Stimulated activated CD4-positive, alpha-beta T cell treated with anti-CD3 and anti-CD28 coated beads, Interleukin-2, amount 100 ng/mL, for 24 hours (primary cell): ENCODE measurements around the gene GOLGA8K.
"Not testable (repeated sequence)": the region's sequence is repeated elsewhere in the genome, so short reads cannot be mapped to it uniquely, and the experiment has no call there.

Experiments used
- DNase-seq, 2 donors: peaks; one replicate each; pipeline ENCODE4 v3.0.0-alpha.2; 2020

GOLGA8K gene, protein sequence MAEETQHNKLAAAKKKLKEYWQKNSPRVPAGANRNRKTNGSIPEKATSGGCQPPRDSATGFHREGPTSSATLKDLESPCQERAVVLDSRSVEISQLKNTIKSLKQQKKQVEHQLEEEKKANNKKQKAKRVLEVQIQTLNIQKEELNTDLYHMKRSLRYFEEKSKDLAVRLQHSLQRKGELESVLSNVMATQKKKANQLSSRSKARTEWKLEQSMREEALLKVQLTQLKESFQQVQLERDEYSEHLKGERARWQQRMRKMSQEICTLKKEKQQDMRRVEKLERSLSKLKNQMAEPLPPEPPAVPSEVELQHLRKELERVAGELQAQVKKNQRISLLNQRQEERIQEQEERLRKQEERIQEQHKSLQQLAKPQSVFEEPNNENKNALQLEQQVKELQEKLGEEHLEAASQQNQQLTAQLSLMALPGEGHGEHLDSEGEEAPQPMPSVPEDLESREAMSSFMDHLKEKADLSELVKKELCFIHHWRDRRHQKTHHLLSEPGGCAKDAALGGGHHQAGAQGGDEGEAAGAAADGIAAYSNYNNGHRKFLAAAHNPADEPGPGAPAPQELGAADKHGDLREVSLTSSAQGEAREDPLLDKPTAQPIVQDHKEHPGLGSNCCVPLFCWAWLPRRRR

DNA sequence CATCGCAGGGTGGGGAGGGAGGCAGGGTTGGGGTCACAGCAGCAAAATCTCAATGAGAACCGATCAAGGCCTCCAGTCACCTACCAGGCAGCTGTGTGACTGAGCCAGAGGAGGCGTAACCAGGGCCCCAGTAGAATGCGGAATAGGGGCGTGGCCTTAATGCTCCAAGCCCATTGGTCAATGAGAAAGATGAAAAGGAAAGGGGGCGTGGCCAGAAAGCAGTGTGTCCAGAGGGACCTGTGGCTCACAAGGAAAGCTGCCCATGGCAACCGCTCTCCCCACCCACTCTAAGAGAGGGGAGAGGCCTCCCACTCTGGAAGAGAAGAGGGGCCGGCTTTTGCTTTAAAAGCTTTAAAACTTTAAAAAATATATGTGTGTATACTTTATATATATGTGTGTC is at the start of gene GOLGA8K:
TSS of gene GOLGA8K (minus strand) at position 101 of the 400 bp plus-strand sequence. CDS start at position 3, 98 bp downstream.
- DNase-seq = not testable (repeated sequence)

DNA sequence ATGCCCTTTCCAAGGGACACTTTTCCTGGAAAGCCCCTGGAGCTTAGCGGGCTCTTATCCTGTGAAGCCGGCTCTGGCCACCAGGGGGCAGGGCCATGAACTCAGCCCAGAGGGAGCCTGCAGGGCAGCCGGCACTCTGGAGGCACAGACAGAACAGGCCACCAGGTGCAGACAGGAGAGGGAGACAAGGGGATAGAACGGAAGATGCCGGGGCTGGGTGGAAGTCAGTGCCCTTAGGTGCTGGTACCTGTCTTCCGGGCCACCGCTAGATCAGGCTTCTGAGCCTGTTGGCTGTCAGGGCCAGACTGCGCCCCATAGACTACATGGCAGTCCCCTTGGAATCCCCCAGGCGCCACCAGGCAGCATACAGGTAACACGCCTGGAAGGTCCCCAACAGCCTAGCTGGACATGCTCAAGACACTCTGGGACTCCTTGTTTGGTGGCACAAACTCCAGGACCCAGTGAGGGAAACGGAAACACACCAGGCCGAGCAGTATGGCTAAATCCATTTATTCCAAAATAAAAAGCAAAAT is 37.4 kb upstream of the GOLGA8K start:
- not testable (repeated sequence) for DNase-seq

DNA sequence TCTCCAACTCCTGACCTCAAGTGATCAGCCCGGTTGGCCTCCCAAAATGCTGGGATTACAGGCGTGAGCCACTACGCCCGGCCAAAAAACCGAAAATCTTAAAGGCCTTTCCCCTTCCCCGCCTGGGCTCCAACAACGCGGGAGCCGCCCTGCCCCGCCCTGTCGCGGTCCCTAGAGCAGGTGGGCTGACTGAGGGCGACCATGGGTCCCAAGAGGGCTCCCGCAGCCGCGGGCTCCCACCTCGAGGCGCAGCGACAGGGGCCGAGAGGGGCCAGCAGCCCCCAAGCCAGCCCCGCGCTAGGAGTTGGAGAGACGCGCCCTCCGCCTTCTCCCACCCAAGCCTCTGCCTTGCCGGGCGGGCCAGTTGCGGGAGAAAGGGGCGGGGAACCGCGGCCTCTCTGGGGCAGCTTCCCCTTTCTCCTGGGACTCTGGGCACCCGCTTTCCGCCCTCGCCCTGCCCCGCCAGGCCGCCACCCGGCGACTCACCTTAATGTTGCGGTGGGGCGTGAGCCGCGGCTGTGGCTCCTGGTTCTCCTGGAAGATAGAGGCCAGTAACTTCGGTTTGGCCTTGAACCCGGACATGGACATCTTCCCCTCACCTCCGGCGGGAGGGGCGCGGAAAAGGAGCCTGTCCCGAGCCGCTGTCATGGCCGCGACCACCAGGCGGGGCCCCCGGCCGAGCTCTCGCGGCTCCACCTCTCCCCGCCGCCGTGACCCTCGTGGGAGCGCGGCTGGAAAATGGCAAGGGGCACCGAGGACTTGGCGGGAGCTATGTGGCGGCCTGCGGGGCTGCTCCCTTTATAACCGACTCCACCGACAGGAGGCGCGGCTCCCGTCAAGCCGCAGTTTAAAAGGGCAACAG is 31.2 kb upstream of the GOLGA8K start:
- not testable (repeated sequence) for DNase-seq

DNA sequence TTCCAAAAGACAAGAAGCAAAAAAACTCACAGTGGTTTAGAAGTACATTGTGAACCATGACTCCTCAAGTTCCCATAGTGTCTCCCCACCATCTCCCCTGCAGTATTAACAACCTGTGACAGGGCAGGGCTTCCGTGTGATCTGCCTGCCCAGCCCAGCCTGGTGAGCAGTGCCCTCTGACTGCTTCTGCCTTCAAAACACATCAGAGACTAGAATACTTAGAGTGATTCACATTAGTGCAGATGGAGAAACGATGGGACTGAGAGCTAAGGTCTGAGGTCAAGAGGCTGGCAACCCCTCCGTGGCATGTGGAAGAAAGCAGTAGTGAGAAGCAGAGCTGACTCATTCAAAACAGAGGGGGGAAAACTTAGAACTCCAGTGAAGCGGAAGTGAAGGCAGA is 24.5 kb upstream of the GOLGA8K start:
- not testable (repeated sequence) for DNase-seq

DNA sequence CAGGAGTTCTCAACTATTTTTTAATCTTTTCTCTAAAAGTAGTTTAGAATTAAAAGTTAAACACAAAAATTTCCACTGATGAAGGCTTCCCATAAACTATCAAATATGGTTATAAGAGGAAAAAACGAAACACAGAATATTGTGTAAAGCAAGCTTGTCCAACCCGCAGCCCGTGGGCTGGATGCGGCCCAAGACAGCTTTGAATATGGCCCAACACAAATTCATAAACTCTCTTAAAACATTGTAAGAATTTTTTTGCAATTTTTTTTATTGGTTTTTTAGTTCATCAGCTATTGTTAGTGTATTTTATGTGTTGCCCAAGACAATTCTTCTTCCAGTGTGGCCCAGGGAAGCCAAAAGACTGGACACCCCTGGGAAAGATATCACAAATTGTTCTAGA is 23.4 kb upstream of the GOLGA8K start:
- DNase-seq = not testable (repeated sequence)

DNA sequence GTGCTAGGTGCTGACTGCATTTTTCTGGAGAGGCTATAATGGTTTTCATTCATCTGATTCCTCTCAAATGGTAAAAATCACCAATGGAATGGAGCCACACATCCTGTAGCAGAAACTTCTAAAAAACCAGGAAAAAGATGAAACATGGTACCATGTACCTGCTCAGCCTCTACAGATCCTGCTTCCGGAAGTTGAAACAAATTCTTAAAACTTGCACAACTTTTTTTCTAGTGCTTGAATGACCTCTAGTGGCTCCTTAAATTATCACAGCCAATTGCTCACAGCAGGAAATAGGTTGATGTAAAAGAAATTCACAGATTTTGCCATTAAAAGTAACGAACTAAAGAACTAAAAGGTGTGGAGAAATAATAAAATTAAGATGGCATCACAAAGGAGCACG is 4.8 kb upstream of the GOLGA8K start:
- DNase-seq = not testable (repeated sequence)

DNA sequence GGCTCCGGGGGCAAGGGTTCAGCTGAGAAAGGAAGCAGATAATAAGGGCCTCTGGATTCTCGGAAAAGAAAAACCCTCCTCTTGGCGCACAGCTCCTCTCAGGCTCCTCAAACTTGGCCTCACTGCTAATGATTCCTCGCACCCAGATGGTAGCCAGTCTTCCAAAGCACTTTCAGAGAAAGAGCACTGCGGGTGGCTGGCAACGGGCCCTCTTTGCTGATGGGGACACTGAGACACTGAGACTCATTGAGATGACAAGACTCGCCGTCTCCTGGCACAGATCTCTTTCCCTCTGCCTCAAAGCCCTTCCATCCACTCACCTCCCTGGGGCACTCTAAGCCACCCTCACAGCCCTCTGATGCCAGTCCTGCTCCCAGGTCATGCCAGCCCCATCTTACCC is 6.6 kb downstream of the GOLGA8K start:
- not testable (repeated sequence) for DNase-seq

DNA sequence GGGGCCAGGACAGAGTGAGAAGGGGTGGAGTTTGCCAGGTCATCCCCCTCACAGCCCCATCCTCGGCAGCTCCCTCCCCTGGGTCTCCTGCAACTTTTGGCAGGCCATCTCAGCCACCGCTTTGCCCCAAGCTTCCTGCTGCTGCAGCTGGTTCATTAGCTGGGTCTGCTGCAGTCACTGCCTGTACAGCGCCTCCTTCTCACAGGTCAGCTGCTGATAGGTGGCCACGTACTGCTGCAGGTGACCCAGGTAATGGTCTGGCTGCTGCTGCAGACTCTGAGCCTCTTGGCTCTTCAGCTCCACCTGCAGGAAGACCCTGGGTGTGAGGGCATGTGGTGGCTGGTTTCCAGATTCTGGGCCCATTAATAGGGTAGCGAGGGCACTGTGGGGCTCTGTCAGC is 8.3 kb downstream of the GOLGA8K start:
- DNase-seq = not testable (repeated sequence)

DNA sequence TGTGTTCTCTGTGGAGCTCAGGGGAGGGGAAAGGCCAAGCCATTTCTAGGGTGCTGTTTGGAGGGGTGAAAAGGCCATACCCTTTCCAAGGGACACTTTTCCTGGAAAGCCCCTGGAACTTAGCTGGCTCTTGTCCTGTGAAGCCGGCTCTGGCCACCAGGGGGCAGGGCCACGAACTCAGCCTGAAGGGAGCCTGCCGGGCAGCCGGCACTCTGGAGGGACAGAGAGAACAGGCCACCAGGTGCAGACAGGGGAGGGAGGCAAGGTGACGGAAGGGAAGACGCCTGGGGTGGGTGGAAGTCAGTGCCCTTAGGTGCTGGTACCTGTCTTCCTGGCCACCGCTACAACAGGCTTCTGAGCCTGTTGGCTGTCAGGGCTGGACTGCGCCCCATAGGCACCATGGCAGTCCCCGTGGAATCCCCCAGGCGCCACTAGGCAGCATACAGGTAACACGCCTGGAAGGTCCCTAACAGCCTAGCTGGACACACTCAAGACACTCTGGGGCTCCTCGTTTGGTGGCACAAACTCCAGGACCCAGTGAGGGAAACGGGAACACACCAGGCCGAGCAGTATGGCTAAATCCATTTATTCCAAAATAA is 14.9 kb downstream of the GOLGA8K start:
- DNase-seq = not testable (repeated sequence)

DNA sequence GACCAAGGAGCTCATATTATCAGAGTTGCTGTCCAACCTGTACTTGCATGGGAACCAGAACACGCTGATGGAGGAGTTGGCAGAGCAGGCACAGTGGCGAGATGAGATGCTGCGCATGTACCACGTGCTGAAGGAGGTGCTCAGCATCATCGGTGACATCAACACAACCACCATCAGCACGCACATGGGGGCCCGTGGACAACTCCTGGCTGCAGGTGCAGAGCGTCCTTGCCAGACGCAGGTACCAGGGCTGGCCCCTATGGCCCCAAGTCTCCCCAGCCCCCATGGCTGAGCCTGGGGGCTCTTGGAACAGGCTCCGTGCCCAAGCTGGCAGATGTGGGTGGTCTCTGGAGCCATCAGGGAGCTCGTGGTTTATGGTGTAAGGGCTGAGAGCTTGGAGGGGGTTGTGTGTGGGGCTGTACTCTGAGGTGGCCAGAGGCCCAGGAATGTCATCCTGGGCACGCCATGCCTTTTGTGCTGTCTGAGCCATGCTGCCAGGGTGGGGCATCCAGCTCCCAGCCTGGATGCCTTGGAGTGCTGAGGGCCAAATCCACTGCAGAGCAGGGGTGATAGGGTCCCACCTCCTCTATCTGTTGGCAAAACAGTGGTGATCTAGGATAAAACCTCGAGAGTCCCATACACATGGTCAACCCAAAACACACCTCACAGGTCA is 17.1 kb downstream of the GOLGA8K start:
- not testable (repeated sequence) for DNase-seq

DNA sequence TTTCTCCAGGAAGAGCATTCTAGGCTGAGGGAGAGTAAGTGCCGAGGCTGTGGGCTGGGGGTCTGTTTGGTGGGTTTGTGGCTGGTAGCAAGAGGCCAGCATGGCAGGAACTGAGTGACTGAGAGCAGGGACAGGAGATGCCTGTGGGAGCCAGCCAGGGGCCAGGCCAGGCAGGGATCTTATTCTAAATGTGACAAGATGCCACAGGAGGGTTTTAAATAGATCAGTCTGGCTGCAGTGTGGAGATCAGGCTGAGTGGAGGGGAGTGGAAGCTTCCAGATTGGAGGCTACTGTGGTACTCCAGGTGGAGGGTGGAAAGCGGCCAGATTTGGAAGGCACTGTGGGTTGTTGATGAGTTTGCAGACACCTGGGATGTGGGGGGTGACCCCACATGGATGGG is 28.9 kb downstream of the GOLGA8K start:
- not testable (repeated sequence) for DNase-seq

DNA sequence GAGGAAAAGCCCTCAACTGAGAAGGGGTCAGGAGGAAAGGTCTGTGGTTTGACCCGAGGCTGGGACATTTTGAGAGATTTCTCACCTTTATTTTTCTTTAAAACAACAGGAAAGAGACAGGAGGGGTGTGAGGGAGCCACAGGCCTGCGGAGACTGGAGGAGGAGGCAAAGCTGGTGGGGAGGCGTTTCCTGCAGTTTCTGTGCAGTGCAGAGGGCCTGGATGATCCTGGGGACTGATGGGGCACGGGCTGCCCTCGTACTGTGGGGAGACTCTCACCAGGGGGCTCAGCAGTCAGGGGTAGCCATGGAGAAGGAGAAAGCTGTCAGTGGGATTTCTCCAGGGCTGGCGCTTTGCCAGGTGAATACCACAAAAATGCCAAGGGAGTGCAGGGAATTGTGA is 29.4 kb downstream of the GOLGA8K start:
- not testable (repeated sequence) for DNase-seq

DNA sequence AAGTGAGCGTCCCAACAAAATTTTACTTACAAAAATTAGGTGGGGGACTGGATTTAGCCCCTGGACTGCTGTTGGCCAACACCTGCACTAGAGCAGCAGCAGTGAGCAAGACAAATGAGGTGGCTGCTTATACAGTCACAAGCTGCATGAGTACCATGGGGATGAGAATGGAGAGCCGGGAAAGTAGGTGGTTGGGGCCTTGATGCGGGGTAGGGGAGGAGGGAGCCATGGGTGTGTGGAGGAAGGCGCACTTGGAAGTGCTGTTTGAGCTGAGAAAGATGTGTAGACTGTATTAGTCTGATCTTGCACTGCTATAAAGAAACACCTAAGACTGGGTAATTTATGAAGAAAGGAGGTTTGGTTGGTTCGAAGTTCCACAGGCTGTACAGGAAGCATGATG is 31.0 kb downstream of the GOLGA8K start:
- DNase-seq = not testable (repeated sequence)

DNA sequence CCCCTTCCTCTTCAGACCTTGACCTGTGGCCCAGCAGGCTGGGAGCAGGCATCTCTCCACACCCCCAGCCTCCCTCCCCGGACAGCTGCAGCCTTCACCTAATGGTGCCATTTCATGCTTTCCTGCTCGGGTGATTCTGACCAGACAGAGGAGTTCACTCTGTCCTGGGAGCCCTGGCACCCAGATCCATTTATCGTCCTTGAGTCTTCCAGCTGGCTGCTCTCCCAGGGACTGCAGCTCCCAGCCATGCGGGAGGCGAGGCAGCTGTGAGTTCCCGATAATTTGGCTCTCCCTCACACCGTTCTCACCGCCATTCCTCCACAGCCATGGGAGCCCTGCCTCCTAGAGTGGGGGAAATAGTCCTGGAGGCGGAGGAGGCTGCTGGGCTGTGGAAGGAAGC is 32.6 kb downstream of the GOLGA8K start:
- not testable (repeated sequence) for DNase-seq

DNA sequence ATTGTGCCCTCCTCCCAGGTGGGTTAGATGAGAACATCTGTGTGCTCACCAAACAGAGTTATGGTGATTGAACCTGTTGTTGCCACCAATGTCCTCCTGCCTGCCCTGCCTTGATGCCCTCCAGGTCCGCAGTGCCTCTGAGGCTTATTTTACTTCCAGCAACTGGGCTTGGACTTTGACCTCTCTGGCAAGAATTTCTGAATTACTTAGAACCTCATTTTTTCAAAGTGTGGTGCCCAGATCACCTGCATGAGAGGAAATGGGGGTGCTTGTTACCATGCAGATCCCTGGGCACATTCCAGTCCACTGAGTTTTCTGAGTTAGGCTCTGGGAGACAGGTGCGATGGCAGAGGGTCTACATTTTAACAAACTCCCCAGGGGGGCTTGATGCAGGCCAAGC is 33.0 kb downstream of the GOLGA8K start:
- not testable (repeated sequence) for DNase-seq

DNA sequence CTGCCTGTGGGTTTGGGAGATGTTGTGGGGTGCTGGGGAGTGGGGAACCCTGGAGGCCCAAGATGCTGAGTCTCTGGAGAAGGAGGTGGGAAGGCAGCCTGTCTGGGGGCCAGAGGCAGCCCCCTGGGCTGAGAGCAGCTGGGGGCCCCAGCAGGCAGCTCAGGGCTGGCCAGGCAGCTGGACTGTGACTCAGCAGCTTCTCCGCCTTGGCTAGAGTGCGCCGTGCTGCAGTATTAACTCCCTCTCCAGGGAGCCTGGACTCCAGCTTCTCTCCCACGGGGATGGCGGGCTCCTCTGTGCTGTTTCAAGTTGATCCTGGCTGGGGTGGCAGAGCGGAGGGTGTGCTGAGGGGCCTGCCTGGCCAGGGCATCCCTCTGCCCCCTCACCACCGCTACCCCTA is 36.6 kb downstream of the GOLGA8K start:
- not testable (repeated sequence) for DNase-seq

DNA sequence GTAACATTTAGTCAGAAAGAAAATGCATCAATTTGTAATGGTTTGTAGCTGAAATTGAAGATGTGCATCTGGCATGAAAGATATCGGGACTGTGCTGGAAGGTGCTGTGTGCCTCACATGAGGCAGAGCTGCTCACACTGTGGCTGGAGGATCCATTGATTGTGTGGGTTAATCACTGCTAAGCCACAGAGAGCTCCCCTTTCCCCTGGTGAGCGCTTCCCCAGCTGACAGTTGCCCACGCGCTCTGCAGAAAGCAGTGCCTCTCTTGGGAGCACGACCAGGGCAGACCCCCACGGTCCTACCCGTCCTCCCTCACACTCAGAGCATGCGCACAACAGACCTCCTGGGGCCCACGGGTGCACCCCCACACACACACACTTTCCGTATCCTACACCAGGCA is 37.1 kb downstream of the GOLGA8K start:
- not testable (repeated sequence) for DNase-seq

DNA sequence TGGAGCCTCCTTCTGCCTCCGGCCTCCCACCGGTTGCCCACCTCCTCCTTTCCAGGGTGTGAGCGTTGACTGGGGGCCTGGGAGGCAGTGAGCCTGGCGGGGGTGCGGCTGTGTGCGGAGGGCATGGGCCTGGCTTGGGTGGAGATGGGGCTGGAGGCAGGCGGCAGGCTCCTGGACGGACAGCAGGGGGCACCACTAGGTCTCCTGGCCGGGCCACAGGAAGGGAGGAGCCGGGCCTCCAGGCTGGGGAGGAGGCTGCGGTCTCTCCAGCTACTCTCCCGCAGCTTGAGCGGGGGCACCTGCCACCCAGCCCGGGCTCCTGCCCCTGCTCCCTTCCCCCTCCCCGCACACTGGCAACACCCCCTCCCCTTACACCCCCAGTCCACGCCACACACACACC is 38.1 kb downstream of the GOLGA8K start:
- peak in 1 of 2 donors; percentile 75 for DNase-seq

DNA sequence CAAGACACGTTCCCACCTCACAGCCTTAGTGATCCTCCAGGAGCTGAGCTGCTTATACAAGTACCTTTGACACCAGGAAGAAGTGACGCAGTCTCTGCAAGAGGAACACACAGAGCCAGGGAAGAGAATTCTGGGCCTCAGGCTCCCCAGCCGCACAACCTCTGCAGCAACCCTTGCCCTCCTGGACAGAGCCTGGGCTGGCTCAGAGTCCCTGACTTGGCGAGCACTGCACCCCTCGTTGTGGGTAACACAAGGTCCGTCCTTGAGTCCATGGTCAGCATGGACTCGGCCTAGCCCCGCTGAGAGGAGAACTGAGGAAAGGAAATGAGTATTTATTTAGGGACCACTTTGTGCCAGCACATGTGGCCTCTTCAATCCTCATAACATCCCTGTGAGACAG is 39.6 kb downstream of the GOLGA8K start:
- DNase-seq = not testable (repeated sequence)

DNA sequence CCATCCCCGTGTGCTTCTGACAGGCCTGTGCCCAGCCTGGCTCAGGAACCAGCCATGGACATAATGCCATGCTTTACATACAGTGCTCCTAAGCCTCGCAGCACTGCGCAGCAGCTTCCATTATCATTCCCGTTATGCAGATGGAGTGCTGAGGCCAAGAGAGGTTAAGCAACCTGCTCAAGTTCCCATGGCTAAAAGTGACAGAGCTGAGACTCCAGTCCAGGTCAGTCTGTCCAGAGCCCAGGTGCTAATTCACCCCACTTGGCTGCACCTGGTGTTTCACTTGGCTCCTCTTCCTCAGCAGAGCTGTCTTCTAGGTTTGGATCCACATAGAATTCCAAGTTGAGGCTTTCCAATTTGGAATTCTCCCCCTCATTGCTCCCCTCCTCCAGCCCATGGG is 41.4 kb downstream of the GOLGA8K start:
- DNase-seq = not testable (repeated sequence)

DNA sequence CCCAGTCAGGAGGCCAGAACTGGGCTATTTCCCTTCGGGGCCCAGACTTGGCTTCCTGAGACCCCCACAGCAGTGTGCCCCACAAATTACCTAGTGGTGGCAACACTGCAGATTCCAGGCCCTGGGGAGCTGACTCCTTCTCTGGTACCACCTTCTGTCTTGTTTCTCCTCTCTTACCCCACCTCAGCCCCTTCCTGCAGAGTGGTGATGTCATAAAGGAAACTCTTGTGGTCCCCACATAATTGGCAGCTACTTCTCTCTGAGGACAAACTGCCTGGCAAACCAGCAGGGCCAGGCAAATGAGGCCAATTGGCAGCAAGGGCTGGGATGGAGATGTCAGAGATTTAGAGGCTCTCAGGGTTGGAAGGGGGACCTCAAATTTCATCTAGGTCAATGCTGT is 44.6 kb downstream of the GOLGA8K start:
- DNase-seq = not testable (repeated sequence)

DNA sequence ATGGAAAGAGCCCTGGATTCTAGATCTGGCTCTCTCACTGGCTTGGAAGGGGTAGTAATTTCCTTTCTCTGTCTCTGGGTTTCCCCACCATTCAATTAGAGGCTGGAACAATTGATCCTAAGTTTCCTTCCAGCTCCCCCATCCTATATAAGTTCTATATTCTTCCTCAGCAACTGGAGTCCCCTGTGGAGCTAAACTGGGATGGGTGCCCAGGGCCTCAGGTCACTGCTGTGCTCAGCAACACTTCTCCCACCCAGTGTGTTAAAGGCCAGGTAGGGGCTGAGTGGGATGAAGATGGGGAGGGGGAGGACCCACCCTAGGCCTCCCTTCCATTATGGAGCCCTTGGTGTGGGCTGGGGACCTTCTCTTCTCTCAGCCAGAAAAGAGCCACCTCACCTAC is 46.2 kb downstream of the GOLGA8K start:
- not testable (repeated sequence) for DNase-seq
